Thyroid gland (tissue), 4 donors: ENCODE results near the gene PPP2R2B. TPM values are rescaled to one million over a fixed set of nuclear protein-coding genes. Genes with fewer than 3 reads are reported as not detected.

Experiments used
- DNase-seq, 2 donors: peaks; one replicate each; pipeline ENCODE4 v3.0.0-alpha.2; 2019
- H3K27ac ChIP-seq, 3 donors: fragments of 200-600 bp; sonication (generic); 1 replicate in 2 of 3; 2 replicates in 1 of 3; pipeline ENCODE4 v1.5.1; 2016 to 2019; ENCODE audit warnings: mild to moderate bottlenecking in 1 of 3, moderate library complexity in 1 of 3
- H3K27me3 ChIP-seq: fragments of 200-600 bp; sonication (generic); one replicate; pipeline ENCODE4 v1.5.1; 2019
- H3K36me3 ChIP-seq, 2 donors: fragments of 200-600 bp; sonication (generic); one replicate each; pipeline ENCODE4 v1.5.1; 2016 to 2019
- H3K4me1 ChIP-seq, 2 donors: fragments of 200-600 bp; sonication (generic); one replicate each; pipeline ENCODE4 v1.5.1; 2017 to 2019
- H3K4me3 ChIP-seq, 3 donors: fragments of 200-600 bp; sonication (generic); replicated peaks in 1 of 3; 1 replicate in 2 of 3; 2 replicates in 1 of 3; pipeline ENCODE4 v1.5.1; 2016; ENCODE audit warnings: mild to moderate bottlenecking in 1 of 3
- H3K9me3 ChIP-seq: fragments of 200-600 bp; sonication (generic); one replicate; pipeline ENCODE4 v1.5.1; 2017
- CTCF ChIP-seq, 6 experiments: fragments of 200-600 bp in 3 of 6; fragments of 450-650 bp in 3 of 6; sonication (generic) in 3 of 6; IDR thresholded peaks; one replicate each; pipeline ENCODE4 v1.5.1; 2016 to 2019; ENCODE audit warnings: antibody characterized with exemption in 6 of 6, mild to moderate bottlenecking in 2 of 6, inconsistent platforms in 1 of 6, moderate library complexity in 1 of 6
- POLR2A ChIP-seq, 2 donors: fragments of 450-650 bp; IDR thresholded peaks; one replicate each; pipeline ENCODE4 v1.6.1; 2017; ENCODE audit warnings: antibody characterized with exemption in 2 of 2, mild to moderate bottlenecking in 2 of 2, moderate library complexity in 1 of 2
- WGBS, 2 donors: methylation state at CpG; one replicate each; pipeline ENCODE4 v1.1.5; 2017; 5-methylcytosine and 5-hydroxymethylcytosine counted together
- intact Hi-C: fragments of 100-400 bp; cut with DNase I; formaldehyde crosslinking; loops from one replicate; pipeline ENCODE4 v1.15.1; 2023
- total RNA-seq, 4 donors: library from RNA; depleted of rRNA; stranded (reverse); fragments of >200 nt; gene quantifications; one replicate each; pipeline ENCODE4 v1.2.3, GENCODE V29; 2016

The PPP2R2B gene
- total RNA-seq, 4 donors from 2014 or later: 1.1 to 5.0 (median 2.9) TPM

GRCh38 chr5:146754621-146755020, 123.9 kb downstream of the PPP2R2B start:
- H3K4me3 ChIP-seq: no peak overlapping the region
- H3K27me3 ChIP-seq: no peaks in the 10 kb centered on the region
- H3K9me3 ChIP-seq: no peaks in the 10 kb centered on the region
- no peaks in the 10 kb centered on the region for H3K36me3 ChIP-seq
- DNase-seq: no peak
- H3K4me1 ChIP-seq: no peaks in the 10 kb centered on the region
- TF ChIP-seq CTCF (IDR thresholded peaks at IDR 0.05) (no peak), POLR2A (IDR thresholded peaks at IDR 0.05) (no peak)
- intact Hi-C loops: no loop called here
- no peak overlapping the region for H3K27ac ChIP-seq

- WGBS, 2 donors: 64 to 69% methylated on average over 2 of the region's 2 CpGs
- H3K27me3 ChIP-seq: no peaks in the 10 kb centered on the region
- H3K4me1 ChIP-seq: no peaks in the 10 kb centered on the region
- no peaks in the 10 kb centered on the region for H3K36me3 ChIP-seq
- H3K4me3 ChIP-seq: no peak overlapping the region
- DNase-seq: no peak
- intact Hi-C loops: no loop called here
- H3K9me3 ChIP-seq: no peaks in the 10 kb centered on the region
- H3K27ac ChIP-seq: no peak overlapping the region
- TF ChIP-seq POLR2A (IDR thresholded peaks at IDR 0.05): no peak
- TF ChIP-seq CTCF (IDR thresholded peaks at IDR 0.05): no peak
Observed at GRCh38 chr5:146753641-146754040, 124.9 kb downstream of the PPP2R2B start.

- WGBS, 2 donors: 82 to 83% methylated on average over 3 of the region's 3 CpGs
- Histone ChIP-seq H3K27me3 (no peaks in the 10 kb centered on the region), H3K4me1 (no peaks in the 10 kb centered on the region), H3K27ac (no peak overlapping the region), H3K36me3 (no peaks in the 10 kb centered on the region), H3K4me3 (no peak overlapping the region), H3K9me3 (no peaks in the 10 kb centered on the region)
- no peak for TF ChIP-seq POLR2A (IDR thresholded peaks at IDR 0.05)
- no peak for TF ChIP-seq CTCF (IDR thresholded peaks at IDR 0.05)
- intact Hi-C loops: no loop called here
- DNase-seq: no peak
Observed at GRCh38 chr5:146751781-146752401, 126.7 kb downstream of the PPP2R2B start.

- H3K27me3 ChIP-seq: no peaks in the 10 kb centered on the region
- no peak for TF ChIP-seq POLR2A (IDR thresholded peaks at IDR 0.05)
- TF ChIP-seq CTCF (IDR thresholded peaks at IDR 0.05): no peak
- WGBS, 2 donors: 82 to 84% methylated on average over 3 of the region's 3 CpGs
- no peaks in the 10 kb centered on the region for H3K9me3 ChIP-seq
- no peak overlapping the region for H3K27ac ChIP-seq
- no peak for DNase-seq
- intact Hi-C loops: no loop called here
- no peaks in the 10 kb centered on the region for H3K4me1 ChIP-seq
- no peak overlapping the region for H3K4me3 ChIP-seq
- no peaks in the 10 kb centered on the region for H3K36me3 ChIP-seq
Observed at GRCh38 chr5:146751054-146751453, 127.5 kb downstream of the PPP2R2B start.

GRCh38 chr5:146748533-146748932, 130.0 kb downstream of the PPP2R2B start:
- DNase-seq: no peak
- intact Hi-C loops: no loop called here
- TF ChIP-seq POLR2A (IDR thresholded peaks at IDR 0.05) (no peak), CTCF (IDR thresholded peaks at IDR 0.05) (no peak)

More at GRCh38 chr5:146748533-146748932, 130.0 kb downstream of the PPP2R2B start:
- H3K27ac ChIP-seq: no peak overlapping the region
- H3K4me3 ChIP-seq: no peak overlapping the region
- no peaks in the 10 kb centered on the region for H3K27me3 ChIP-seq
- H3K9me3 ChIP-seq: no peaks in the 10 kb centered on the region
- 93 to 94% methylated on average over 1 of the region's 1 CpG for WGBS, 2 donors
- no peaks in the 10 kb centered on the region for H3K4me1 ChIP-seq
- no peaks in the 10 kb centered on the region for H3K36me3 ChIP-seq
